Chondrocyte (in vitro differentiated cells): ENCODE data around the gene LRRC63. TPM values are rescaled to one million over a fixed set of nuclear protein-coding genes. Genes with fewer than 3 reads are reported as not detected.

Source experiments
- DNase-seq: peaks from one replicate; pipeline ENCODE4 v3.0.0; 2021; ENCODE audit warnings: mixed read lengths, low spot score
- H3K27ac Mint-ChIP-seq: one replicate; pipeline ENCODE4 v1.8.0; 2021; ENCODE audit warnings: mild to moderate bottlenecking, moderate library complexity, mixed read lengths; ENCODE audit not compliant: unreplicated experiment
- H3K27me3 Mint-ChIP-seq: 2 replicates; pipeline ENCODE4 v1.8.0; 2021; ENCODE audit warnings: low read depth, mixed read lengths
- H3K36me3 Mint-ChIP-seq: 2 replicates; pipeline ENCODE4 v1.8.0; 2021; ENCODE audit warnings: low read depth, mixed read lengths
- H3K4me1 Mint-ChIP-seq: 2 replicates; pipeline ENCODE4 v1.8.0; 2021; ENCODE audit warnings: low read depth, mild to moderate bottlenecking, mixed read lengths
- H3K4me3 Mint-ChIP-seq: one replicate; pipeline ENCODE4 v1.8.0; 2021; ENCODE audit warnings: mild to moderate bottlenecking, moderate library complexity, mixed read lengths; ENCODE audit not compliant: unreplicated experiment
- H3K9me3 Mint-ChIP-seq: 2 replicates; pipeline ENCODE4 v1.8.0; 2021; ENCODE audit warnings: low read depth, mixed read lengths
- CTCF ChIP-seq: fragments of 200-600 bp; sonication (generic); IDR thresholded peaks from 2 replicates; pipeline ENCODE4 v1.5.0; 2021; ENCODE audit warnings: antibody characterized with exemption, mild to moderate bottlenecking, moderate library complexity
- total RNA-seq: library from RNA; stranded (reverse); gene quantifications from 3 replicates; pipeline ENCODE4 v1.2.1, GENCODE V29; 2021

The LRRC63 gene
- total RNA-seq, 1 donor from 2014 or later, result 0.15 TPM

GRCh38 chr13:46235286-46235685 lies 23.6 kb downstream of the LRRC63 start:
- H3K27me3 Mint-ChIP-seq, result peaks cover 3% of the 10 kb centered on the region
- DNase-seq, result no peak
- H3K36me3 Mint-ChIP-seq, result peaks cover 11% of the 10 kb centered on the region
- no peak overlapping the region for H3K4me3 Mint-ChIP-seq
- no peak overlapping the region for H3K27ac Mint-ChIP-seq
- no peak for TF ChIP-seq CTCF
- peaks cover 7% of the 10 kb centered on the region for H3K4me1 Mint-ChIP-seq
- H3K9me3 Mint-ChIP-seq, result peaks cover 43% of the 10 kb centered on the region

GRCh38 chr13:46265292-46265691 lies 53.6 kb downstream of the LRRC63 start:
- DNase-seq, result no peak
- no peaks in the 10 kb centered on the region for H3K36me3 Mint-ChIP-seq
- H3K27me3 Mint-ChIP-seq, result no peaks in the 10 kb centered on the region
- TF ChIP-seq CTCF, result no peak
- H3K27ac Mint-ChIP-seq, result no peak overlapping the region
- H3K4me3 Mint-ChIP-seq, result no peak overlapping the region
- no peaks in the 10 kb centered on the region for H3K4me1 Mint-ChIP-seq
- H3K9me3 Mint-ChIP-seq, result no peaks in the 10 kb centered on the region

GRCh38 chr13:46267166-46267565 lies 55.4 kb downstream of the LRRC63 start:
- Mint-ChIP-seq H3K36me3 (no peaks in the 10 kb centered on the region), H3K9me3 (no peaks in the 10 kb centered on the region), H3K4me3 (no peak overlapping the region), H3K27me3 (no peaks in the 10 kb centered on the region), H3K27ac (no peak overlapping the region), H3K4me1 (no peaks in the 10 kb centered on the region)
- DNase-seq, result no peak
- no peak for TF ChIP-seq CTCF

GRCh38 chr13:46270416-46270815 lies 58.7 kb downstream of the LRRC63 start:
- no peak for TF ChIP-seq CTCF
- no peaks in the 10 kb centered on the region for H3K36me3 Mint-ChIP-seq
- H3K4me3 Mint-ChIP-seq, result no peak overlapping the region
- no peaks in the 10 kb centered on the region for H3K9me3 Mint-ChIP-seq
- no peaks in the 10 kb centered on the region for H3K4me1 Mint-ChIP-seq
- H3K27me3 Mint-ChIP-seq, result no peaks in the 10 kb centered on the region
- no peak overlapping the region for H3K27ac Mint-ChIP-seq
- DNase-seq, result no peak

- Mint-ChIP-seq H3K9me3 (no peaks in the 10 kb centered on the region), H3K4me3 (no peak overlapping the region), H3K4me1 (no peaks in the 10 kb centered on the region), H3K27me3 (no peaks in the 10 kb centered on the region), H3K27ac (no peak overlapping the region), H3K36me3 (no peaks in the 10 kb centered on the region)
- TF ChIP-seq CTCF, result no peak
- DNase-seq, result no peak
These were observed 62.5 kb downstream of the LRRC63 start for GRCh38 chr13:46274094-46274698.
